HepG2 (cell line): ENCODE data around the gene N4BP2. TPM values are rescaled to one million over a fixed set of nuclear protein-coding genes. Genes with fewer than 3 reads are reported as not detected.

Experiments used
- ATAC-seq: fragments of 200-7000 bp; cut with Tn5 transposase; 3 replicates; pipeline ENCODE4 v1.9.1; 2020; ENCODE audit warnings: mild to moderate bottlenecking, moderate library complexity
- BruUV-seq: library from RNA; stranded (reverse); fragments of 400-500 nt; replicated peaks from 2 replicates; lab custom pipeline; 2021; lab: Mats Ljungman, UMichigan
- CTCF ChIA-PET: fragments of 300-600 bp; formaldehyde crosslinking; extraction: SDS; loops from one replicate; lab custom pipeline; 2021; ENCODE audit warnings: low total read pairs, inconsistent platforms, low intra/inter-chr PET ratio; lab: Yijun Ruan, JAX
- POLR2A ChIA-PET: fragments of 350-600 bp; sonication (Branson Sonifier 250); formaldehyde crosslinking; loops from one replicate; lab custom pipeline; 2020; ENCODE audit warnings: antibody characterized with exemption, inconsistent platforms; lab: Yijun Ruan, JAX
- DNase-seq: peaks from one replicate; pipeline ENCODE4 v3.0.0-alpha.2; 2015; ENCODE audit warnings: low spot score
- FAIRE-seq: peaks from 3 replicates; lab custom pipeline; 2011; peaks lifted over from hg19 to GRCh38; lab: Jason Lieb, UNC
- H2AFZ ChIP-seq: one replicate; pipeline ENCODE4 v1.6.1; 2011; ENCODE audit warnings: low read length, inconsistent platforms
- H3K27ac ChIP-seq: fragments of 300-600 bp; 3 replicates; pipeline ENCODE4 v1.8.0; 2011; ENCODE audit warnings: mixed run types, mild to moderate bottlenecking, mixed read lengths, low read length, inconsistent platforms; ENCODE audit not compliant: insufficient read depth; ENCODE audit errors: extremely low read length
- H3K27me3 ChIP-seq, 2 experiments: fragments of 200-600 bp in 1 of 2; 2 replicates in 1 of 2; 3 replicates in 1 of 2; pipeline versions ENCODE4 v1.6.0 to v1.8.0; 2011; ENCODE audit warnings: low read length in 2 of 2, mild to moderate bottlenecking in 2 of 2, moderate library complexity in 2 of 2, inconsistent platforms in 1 of 2; ENCODE audit not compliant: insufficient read depth in 2 of 2, control insufficient read depth in 1 of 2
- H3K36me3 ChIP-seq, 2 experiments: fragments of 200-600 bp in 1 of 2; replicated peaks in 1 of 2; 2 replicates in 1 of 2; 3 replicates in 1 of 2; pipeline versions ENCODE4 v1.5.1 to v1.8.0; 2011; ENCODE audit warnings: low read length in 2 of 2, inconsistent platforms in 1 of 2; ENCODE audit not compliant: insufficient read depth in 2 of 2, control insufficient read depth in 1 of 2
- H3K4me1 ChIP-seq: 2 replicates; pipeline ENCODE4 v1.5.1; 2012; ENCODE audit warnings: low read length, inconsistent platforms; ENCODE audit not compliant: insufficient read depth
- H3K4me2 ChIP-seq: 2 replicates; pipeline ENCODE4 v1.6.0; 2011; ENCODE audit warnings: low read depth, low read length, inconsistent platforms
- H3K4me3 ChIP-seq, 3 experiments: fragments of 200-600 bp in 1 of 3; sonication (generic), shearing (Covaris generic) in 1 of 3; replicated peaks in 1 of 3; 2 replicates each; pipeline ENCODE4 v1.5.1; 2011 to 2016; ENCODE audit warnings: low read length in 3 of 3, inconsistent platforms in 2 of 3, low read depth in 2 of 3, mild to moderate bottlenecking in 2 of 3, control low read depth in 1 of 3, mixed read lengths in 1 of 3; ENCODE audit not compliant: insufficient read depth in 1 of 3
- H3K79me2 ChIP-seq: one replicate; pipeline ENCODE4 v1.6.1; 2011; ENCODE audit warnings: low read length, inconsistent platforms; ENCODE audit not compliant: insufficient read depth
- H3K9ac ChIP-seq: 2 replicates; pipeline ENCODE4 v1.6.0; 2011; ENCODE audit warnings: mild to moderate bottlenecking, low read depth, low read length, inconsistent platforms; ENCODE audit not compliant: insufficient read depth
- H3K9me3 ChIP-seq: 2 replicates; pipeline ENCODE4 v1.5.1; 2012; ENCODE audit warnings: mild to moderate bottlenecking, low read length
- H4K20me1 ChIP-seq: 2 replicates; pipeline ENCODE4 v1.6.0; 2011; ENCODE audit warnings: inconsistent platforms, mild to moderate bottlenecking, low read length, moderate library complexity; ENCODE audit not compliant: insufficient read depth
- CC2D1A ChIP-seq: sonication (generic); formaldehyde crosslinking; IDR thresholded peaks from 2 replicates; pipeline ENCODE4 v1.8.1; 2023; ENCODE audit warnings: mild to moderate bottlenecking, missing genetic modification reagents
- ELF4 ChIP-seq: sonication (generic); formaldehyde crosslinking; IDR thresholded peaks from 2 replicates; pipeline ENCODE4 v1.5.0; 2020; ENCODE audit warnings: missing genetic modification reagents, mild to moderate bottlenecking, moderate library complexity, borderline replicate concordance
- FOXP1 ChIP-seq, 2 experiments: fragments of 450-650 bp in 1 of 2; IDR thresholded peaks; 2 replicates each; pipeline ENCODE4 v1.6.1; 2017 to 2018; ENCODE audit warnings: antibody characterized with exemption in 1 of 2
- HDAC2 ChIP-seq: sonication (generic); formaldehyde crosslinking; IDR thresholded peaks from 2 replicates; pipeline ENCODE4 v1.4.0; 2020; ENCODE audit warnings: missing genetic modification reagents
- HES4 ChIP-seq: sonication (generic); formaldehyde crosslinking; IDR thresholded peaks from 2 replicates; pipeline ENCODE4 v1.9.0; 2021; ENCODE audit warnings: mild to moderate bottlenecking, missing genetic modification reagents, borderline replicate concordance
- NFE2 ChIP-seq: sonication (generic); formaldehyde crosslinking; IDR thresholded peaks from 2 replicates; pipeline ENCODE4 v1.4.0; 2020; ENCODE audit warnings: missing genetic modification reagents
- POLR2G ChIP-seq: fragments of 200-400 bp; formaldehyde crosslinking; IDR thresholded peaks from 2 replicates; pipeline ENCODE4 v1.6.1; 2018; ENCODE audit warnings: mild to moderate bottlenecking, low read depth, low read length, moderate library complexity
- SMAD9 ChIP-seq: sonication (generic); formaldehyde crosslinking; IDR thresholded peaks from 2 replicates; pipeline ENCODE4 v1.5.1; 2020; ENCODE audit warnings: mild to moderate bottlenecking, missing genetic modification reagents
- ZNF230 ChIP-seq: sonication (generic); formaldehyde crosslinking; IDR thresholded peaks from 2 replicates; pipeline ENCODE4 v1.4.0; 2020; ENCODE audit warnings: mild to moderate bottlenecking, missing genetic modification reagents
- ZNF441 ChIP-seq: sonication (generic); formaldehyde crosslinking; IDR thresholded peaks from 2 replicates; pipeline ENCODE4 v1.7.0; 2021; ENCODE audit warnings: missing genetic modification reagents, borderline replicate concordance
- ZNF570 ChIP-seq: sonication (generic); formaldehyde crosslinking; IDR thresholded peaks from 2 replicates; pipeline ENCODE4 v1.4.0; 2020; ENCODE audit warnings: mild to moderate bottlenecking, missing genetic modification reagents, borderline replicate concordance
- ZNF678 ChIP-seq: sonication (generic); formaldehyde crosslinking; IDR thresholded peaks from 2 replicates; pipeline ENCODE4 v1.4.0; 2020; ENCODE audit warnings: mild to moderate bottlenecking, missing genetic modification reagents
- ZNF841 ChIP-seq: sonication (generic); formaldehyde crosslinking; IDR thresholded peaks from 2 replicates; pipeline ENCODE4 v1.8.1; 2023; ENCODE audit warnings: missing genetic modification reagents, borderline replicate concordance
- WGBS: methylation state at CpG from one replicate; pipeline ENCODE4 v1.1.6; 2017; ENCODE audit warnings: low lambda C conversion rate; 5-methylcytosine and 5-hydroxymethylcytosine counted together
- in situ Hi-C: cut with HindIII; loops from 2 replicates; pipeline ENCODE4 v1.10.0; 2017; ENCODE audit warnings: low pct_unique_long_range_greater_than_20kb; ENCODE audit not compliant: extremely low pct_ligation_motif_present
- intact Hi-C: fragments of 100-400 bp; cut with micrococcal nuclease; formaldehyde crosslinking; loops from one replicate; pipeline ENCODE4 v1.10.0; 2022; ENCODE audit not compliant: unreplicated experiment
- polyA plus RNA-seq, 8 experiments: library from polyadenylated mRNA; depleted of rRNA in 3 of 8; stranded (reverse) in 7 of 8; unstranded in 1 of 8; fragments of >200 nt; fragmentation: Illumina TruSeq in 4 of 8; extraction: Trizol in 4 of 8; gene quantifications; 2 replicates each; pipeline versions ENCODE4 v1.2.1 to v1.2.3, GENCODE V29; 2011 to 2016; ENCODE audit warnings: low read depth in 4 of 8, missing spikeins in 1 of 8, mixed read lengths in 1 of 8; ENCODE audit not compliant: insufficient read depth in 1 of 8
- total RNA-seq, 5 experiments: library from RNA; depleted of rRNA; stranded (reverse); fragments of >200 nt; fragmentation: Illumina TruSeq; extraction: Trizol; gene quantifications; 2 replicates each; pipeline ENCODE4 v1.2.3, GENCODE V29; 2016; ENCODE audit warnings: low read depth in 1 of 5
- TF ChIP-seq, protein P1 (sequence below): sonication (generic); formaldehyde crosslinking; IDR thresholded peaks from 2 replicates; pipeline ENCODE4 v1.8.1; 2023; ENCODE audit warnings: mild to moderate bottlenecking, inconsistent platforms, moderate library complexity, missing genetic modification reagents, borderline replicate concordance
- TF ChIP-seq, protein P2 (sequence below): sonication (generic); formaldehyde crosslinking; IDR thresholded peaks from 2 replicates; pipeline ENCODE4 v1.8.1; 2023; ENCODE audit warnings: missing genetic modification reagents, mild to moderate bottlenecking, borderline replicate concordance
- TF ChIP-seq, protein P3 (sequence below): sonication (generic); formaldehyde crosslinking; IDR thresholded peaks from 2 replicates; pipeline ENCODE4 v1.4.0; 2020; ENCODE audit warnings: missing genetic modification reagents, mild to moderate bottlenecking, borderline replicate concordance
- TF ChIP-seq, protein P4 (sequence below): IDR thresholded peaks from 2 replicates; pipeline ENCODE4 v1.6.1; 2016; ENCODE audit warnings: low read depth

The N4BP2 gene
- total and polyA plus RNA-seq, 2 of the 13 experiments (the other 11 are each of a cell fraction or from before 2014, with no cell fraction given) = 5.6 to 12.9 TPM

DNA sequence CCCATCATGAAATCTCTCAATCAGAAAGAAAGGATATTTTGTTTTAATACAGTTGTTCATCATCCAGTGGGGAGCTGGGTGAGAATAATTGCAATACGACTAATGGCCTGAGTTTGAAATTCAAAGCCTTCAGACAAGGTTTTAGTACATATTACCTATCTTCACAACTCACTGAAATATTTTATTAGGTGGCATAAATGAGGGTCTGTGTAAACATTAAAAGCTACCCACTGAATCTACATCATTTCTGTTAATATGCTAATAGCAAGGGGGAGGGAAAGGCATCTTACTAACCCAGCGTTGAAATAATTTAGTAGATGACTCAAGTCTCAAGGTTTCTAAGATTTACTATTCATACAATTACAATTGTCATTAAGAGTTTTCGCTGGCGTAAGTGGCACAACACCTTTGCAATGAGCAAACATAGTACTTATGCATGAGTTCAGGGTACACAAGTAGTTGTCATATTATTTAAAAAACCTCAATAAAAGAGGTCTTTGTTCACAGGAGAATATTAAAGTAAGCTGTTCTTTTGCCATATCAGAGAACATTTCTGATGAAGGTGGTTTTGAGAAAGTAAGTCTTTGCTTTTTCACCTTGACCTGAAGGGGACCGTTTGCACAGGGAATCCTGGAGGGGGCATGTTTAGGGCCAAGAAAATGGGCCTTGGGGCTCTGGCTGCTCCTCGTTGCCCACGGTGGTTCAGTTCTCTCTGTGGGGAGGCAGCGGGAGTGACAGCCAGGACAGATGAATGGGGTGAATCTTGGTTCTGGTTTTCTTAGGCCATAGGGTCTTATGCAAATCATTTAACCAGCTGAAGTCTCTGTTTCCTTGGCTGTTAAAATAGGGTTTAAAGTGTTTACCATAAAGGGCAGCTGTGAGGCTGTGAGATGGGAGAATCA lies 135.7 kb downstream of the N4BP2 start:
- intact Hi-C loops = no loop called here
- TF ChIP-seq HES4 (CRISPR knock-in tag) (no peak), ZNF230 (no peak), ZNF441 (CRISPR knock-in tag) (no peak), ZNF841 (no peak), CC2D1A (CRISPR knock-in tag) (no peak), ZNF570 (CRISPR knock-in tag) (no peak), HDAC2 (CRISPR knock-in tag) (peak; percentile 38; the same call in 1 of the 2 replicates), POLR2G (no peak), SMAD9 (CRISPR knock-in tag) (no peak), FOXP1 (IDR thresholded peaks at IDR 0.05) (no peak), FOXP1 (CRISPR knock-in tag; IDR thresholded peaks at IDR 0.05) (peak; percentile 19; the same call in 1 of the 2 replicates), NFE2 (no peak), ZNF678 (CRISPR knock-in tag) (no peak), ELF4 (0 out of 2 replicates have a peak, but pooled peaks have one; percentile 7)
- TF ChIP-seq, protein P1, sequence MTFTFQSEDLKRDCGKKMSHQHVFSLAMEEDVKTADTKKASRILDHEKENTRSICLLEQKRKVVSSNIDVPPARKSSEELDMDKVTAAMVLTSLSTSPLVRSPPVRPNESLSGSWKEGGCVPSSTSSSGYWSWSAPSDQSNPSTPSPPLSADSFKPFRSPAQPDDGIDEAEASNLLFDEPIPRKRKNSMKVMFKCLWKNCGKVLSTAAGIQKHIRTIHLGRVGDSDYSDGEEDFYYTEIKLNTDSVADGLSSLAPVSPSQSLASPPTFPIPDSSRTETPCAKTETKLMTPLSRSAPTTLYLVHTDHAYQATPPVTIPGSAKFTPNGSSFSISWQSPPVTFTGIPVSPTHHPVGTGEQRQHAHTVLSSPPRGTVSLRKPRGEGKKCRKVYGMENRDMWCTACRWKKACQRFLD (CRISPR knock-in tag) = no peak
- TF ChIP-seq, protein P2, sequence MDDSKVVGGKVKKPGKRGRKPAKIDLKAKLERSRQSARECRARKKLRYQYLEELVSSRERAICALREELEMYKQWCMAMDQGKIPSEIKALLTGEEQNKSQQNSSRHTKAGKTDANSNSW (CRISPR knock-in tag) = no peak
- TF ChIP-seq, protein P3, sequence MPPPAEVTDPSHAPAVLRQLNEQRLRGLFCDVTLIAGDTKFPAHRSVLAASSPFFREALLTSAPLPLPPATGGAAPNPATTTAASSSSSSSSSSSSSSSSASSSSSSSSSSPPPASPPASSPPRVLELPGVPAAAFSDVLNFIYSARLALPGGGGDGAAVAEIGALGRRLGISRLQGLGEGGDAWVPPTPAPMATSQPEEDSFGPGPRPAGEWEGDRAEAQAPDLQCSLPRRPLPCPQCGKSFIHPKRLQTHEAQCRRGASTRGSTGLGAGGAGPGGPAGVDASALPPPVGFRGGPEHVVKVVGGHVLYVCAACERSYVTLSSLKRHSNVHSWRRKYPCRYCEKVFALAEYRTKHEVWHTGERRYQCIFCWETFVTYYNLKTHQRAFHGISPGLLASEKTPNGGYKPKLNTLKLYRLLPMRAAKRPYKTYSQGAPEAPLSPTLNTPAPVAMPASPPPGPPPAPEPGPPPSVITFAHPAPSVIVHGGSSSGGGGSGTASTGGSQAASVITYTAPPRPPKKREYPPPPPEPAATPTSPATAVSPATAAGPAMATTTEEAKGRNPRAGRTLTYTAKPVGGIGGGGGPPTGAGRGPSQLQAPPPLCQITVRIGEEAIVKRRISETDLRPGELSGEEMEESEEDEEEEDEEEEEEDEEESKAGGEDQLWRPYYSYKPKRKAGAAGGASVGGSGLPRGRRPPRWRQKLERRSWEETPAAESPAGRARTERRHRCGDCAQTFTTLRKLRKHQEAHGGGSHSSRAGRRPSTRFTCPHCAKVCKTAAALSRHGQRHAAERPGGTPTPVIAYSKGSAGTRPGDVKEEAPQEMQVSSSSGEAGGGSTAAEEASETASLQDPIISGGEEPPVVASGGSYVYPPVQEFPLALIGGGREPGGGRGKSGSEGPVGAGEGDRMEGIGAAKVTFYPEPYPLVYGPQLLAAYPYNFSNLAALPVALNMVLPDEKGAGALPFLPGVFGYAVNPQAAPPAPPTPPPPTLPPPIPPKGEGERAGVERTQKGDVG (CRISPR knock-in tag) = no peak
- TF ChIP-seq, protein P4, sequence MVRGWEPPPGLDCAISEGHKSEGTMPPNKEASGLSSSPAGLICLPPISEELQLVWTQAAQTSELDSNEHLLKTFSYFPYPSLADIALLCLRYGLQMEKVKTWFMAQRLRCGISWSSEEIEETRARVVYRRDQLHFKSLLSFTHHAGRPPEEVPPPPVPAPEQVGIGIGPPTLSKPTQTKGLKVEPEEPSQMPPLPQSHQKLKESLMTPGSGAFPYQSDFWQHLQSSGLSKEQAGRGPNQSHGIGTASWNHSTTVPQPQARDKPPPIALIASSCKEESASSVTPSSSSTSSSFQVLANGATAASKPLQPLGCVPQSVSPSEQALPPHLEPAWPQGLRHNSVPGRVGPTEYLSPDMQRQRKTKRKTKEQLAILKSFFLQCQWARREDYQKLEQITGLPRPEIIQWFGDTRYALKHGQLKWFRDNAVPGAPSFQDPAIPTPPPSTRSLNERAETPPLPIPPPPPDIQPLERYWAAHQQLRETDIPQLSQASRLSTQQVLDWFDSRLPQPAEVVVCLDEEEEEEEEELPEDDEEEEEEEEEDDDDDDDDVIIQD (CRISPR knock-in tag) = no peak
- ATAC-seq (no peak), FAIRE-seq (no peak), DNase-seq (peak; percentile 16)
- H3K9me3 ChIP-seq = no peaks in the 10 kb centered on the region
- in situ Hi-C loops = no loop called here
- BruUV-seq = no TSS peak
- ChIA-PET CTCF (no interaction called here), POLR2A (interaction anchor here (1.1 kb wide), 1 partner anchor 40 kb away, joined by 3 read pairs; no protein-coding TSS in a partner anchor)
- peak overlapping the region; percentile 82 for H3K4me2 ChIP-seq
- peak overlapping the region in 2 of 3 experiments; percentile 39 to 47; a peak in 3 of 6 replicates for H3K4me3 ChIP-seq
- no peak overlapping the region; the same call in 1 of the 2 replicates for H3K9ac ChIP-seq
- no peaks in the 10 kb centered on the region for H3K27me3 ChIP-seq
- no peak overlapping the region for H2AFZ ChIP-seq
- peaks cover 70% of the 10 kb centered on the region for H3K4me1 ChIP-seq
- H3K79me2 ChIP-seq = no peaks in the 10 kb centered on the region
- H3K36me3 ChIP-seq = no peaks in the 10 kb centered on the region
- no peaks in the 10 kb centered on the region for H4K20me1 ChIP-seq
- H3K27ac ChIP-seq = peak overlapping the region; percentile 76
- 14% methylated on average over 8 of the region's 8 CpGs for WGBS
